HUES64 (cell line): Measurements from ENCODE around the gene ACSF3.
"Not testable (repeated sequence)": the region's sequence is repeated elsewhere in the genome, so short reads cannot be mapped to it uniquely, and the experiment has no call there.

ENCODE experiments used
- H3K27ac ChIP-seq: 2 replicates; pipeline ENCODE4 v1.7.0; 2013; ENCODE audit warnings: low read depth, low read length, inconsistent platforms
- H3K27me3 ChIP-seq: 2 replicates; pipeline ENCODE4 v1.6.1; 2013; ENCODE audit warnings: mild to moderate bottlenecking, low read length; ENCODE audit not compliant: insufficient read depth
- H3K36me3 ChIP-seq: 2 replicates; pipeline ENCODE4 v1.6.1; 2013; ENCODE audit warnings: mild to moderate bottlenecking, low read length; ENCODE audit not compliant: insufficient read depth
- H3K4me1 ChIP-seq: 2 replicates; pipeline ENCODE4 v1.6.1; 2013; ENCODE audit warnings: mild to moderate bottlenecking, low read length, moderate library complexity; ENCODE audit not compliant: insufficient read depth
- H3K4me3 ChIP-seq: 2 replicates; pipeline ENCODE4 v1.5.1; 2013; ENCODE audit warnings: mild to moderate bottlenecking, low read length, moderate library complexity
- H3K9ac ChIP-seq: 2 replicates; pipeline ENCODE4 v1.6.1; 2013; ENCODE audit warnings: mild to moderate bottlenecking, low read depth, low read length
- H3K9me3 ChIP-seq: 2 replicates; pipeline ENCODE4 v1.6.1; 2013; ENCODE audit warnings: low read depth, low read length; ENCODE audit not compliant: insufficient read depth
- WGBS: fragments of 150-250, 120-280 bp; methylation state at CpG from one replicate; pipeline ENCODE4 v1.1.7; 2013; ENCODE audit warnings: missing lambda C conversion rate; 5-methylcytosine and 5-hydroxymethylcytosine counted together

The ACSF3 gene

DNA sequence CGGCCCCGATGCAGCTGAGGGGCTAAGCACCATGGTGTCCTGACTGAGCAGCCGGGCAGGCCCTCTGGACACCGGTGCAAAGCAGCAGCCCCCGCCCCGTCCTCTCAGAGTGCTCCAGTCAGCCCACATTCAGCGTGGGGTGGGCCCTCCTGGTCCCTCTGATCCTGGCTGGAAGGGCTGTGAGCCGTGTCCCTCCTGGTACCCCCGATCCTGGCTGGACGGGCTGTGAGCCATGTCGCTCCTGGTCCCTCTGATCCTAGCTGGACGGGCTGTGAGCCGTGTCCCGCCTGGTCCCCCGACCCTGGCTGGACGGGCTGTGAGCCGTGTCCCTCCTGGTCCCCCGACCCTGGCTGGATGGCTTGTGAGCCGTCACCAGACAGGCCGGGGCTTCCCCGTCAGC, 26.9 kb upstream of the ACSF3 start:
- H3K27me3 ChIP-seq = no peaks in the 10 kb centered on the region
- no peaks in the 10 kb centered on the region for H3K36me3 ChIP-seq
- no peaks in the 10 kb centered on the region for H3K9me3 ChIP-seq
- WGBS = 91% methylated on average over 21 of the region's 21 CpGs
- no peaks in the 10 kb centered on the region for H3K4me1 ChIP-seq
- H3K9ac ChIP-seq = no peak overlapping the region
- no peak overlapping the region for H3K4me3 ChIP-seq
- H3K27ac ChIP-seq = no peak overlapping the region

DNA sequence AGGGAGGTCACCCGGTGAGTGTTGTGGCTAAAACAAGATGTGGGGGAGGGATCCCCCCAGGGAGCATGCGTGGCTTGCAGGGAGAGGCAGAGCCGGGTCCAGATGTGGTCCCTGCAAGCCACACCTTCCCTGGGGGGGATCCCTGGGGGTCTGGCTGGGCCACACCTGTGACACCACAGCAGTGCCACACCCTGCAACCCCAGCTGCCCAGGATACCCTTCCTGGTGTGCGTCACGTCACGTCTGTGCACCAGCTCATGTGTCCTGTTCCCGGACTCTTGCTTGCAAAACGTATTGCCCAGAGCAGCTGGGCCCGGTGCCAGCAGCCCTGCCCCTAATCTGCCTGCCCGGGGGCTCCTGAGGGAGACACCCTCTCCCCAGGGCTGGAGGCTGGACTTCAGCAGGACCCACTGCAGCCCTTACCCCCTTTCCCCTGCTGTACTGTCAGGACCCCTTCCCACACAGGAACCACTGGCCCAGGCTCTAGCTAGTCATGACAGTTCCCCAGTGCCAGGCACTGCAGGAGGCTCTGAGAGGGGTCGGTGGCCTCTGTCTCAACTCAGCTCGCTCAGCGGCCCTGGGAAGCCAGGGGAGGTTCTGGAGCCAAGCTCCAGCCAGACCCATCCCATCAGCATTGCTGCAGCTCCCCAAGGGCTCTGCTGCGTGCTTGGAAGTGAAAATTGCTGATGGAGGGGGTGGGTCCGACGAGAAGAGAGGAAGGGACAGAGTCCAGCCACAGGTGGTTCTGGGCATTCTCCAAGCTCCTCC, 25.8 kb upstream of the ACSF3 start:
- Histone ChIP-seq H3K9me3 (no peaks in the 10 kb centered on the region), H3K4me3 (no peak overlapping the region), H3K9ac (no peak overlapping the region), H3K27ac (no peak overlapping the region), H3K36me3 (no peaks in the 10 kb centered on the region), H3K4me1 (no peaks in the 10 kb centered on the region), H3K27me3 (no peaks in the 10 kb centered on the region)
- 85% methylated on average over 16 of the region's 16 CpGs for WGBS

DNA sequence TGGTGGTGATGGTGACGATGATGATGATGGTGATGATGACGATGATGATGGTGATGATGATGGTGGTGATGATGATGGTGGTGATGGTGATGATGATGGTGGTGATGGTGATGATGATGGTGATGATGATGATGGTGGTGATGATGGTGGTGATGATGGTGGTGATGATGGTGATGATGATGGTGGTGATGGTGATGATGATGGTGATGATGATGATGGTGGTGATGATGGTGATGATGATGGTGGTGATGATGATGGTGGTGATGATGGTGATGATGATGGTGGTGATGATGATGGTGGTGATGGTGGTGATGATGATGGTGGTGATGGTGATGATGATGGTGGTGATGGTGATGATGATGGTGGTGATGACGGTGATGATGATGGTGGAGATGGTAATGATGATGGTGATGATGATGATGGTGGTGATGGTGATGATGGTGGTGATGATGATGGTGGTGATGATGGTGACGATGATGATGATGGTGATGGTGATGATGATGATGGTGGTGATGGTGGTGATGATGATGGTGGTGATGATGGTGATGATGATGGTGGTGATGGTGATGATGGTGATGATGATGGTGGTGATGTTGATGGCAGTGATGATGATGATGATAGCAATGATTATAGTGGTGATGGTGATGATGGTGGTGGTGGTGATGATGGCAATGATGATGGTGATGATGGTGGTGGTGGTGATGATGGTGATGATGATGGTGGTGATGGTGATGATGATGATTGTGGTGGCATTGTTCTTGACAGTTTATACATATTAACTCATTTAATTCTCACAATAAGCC, 24.6 kb upstream of the ACSF3 start:
- not testable (repeated sequence) for H3K27ac ChIP-seq, H3K4me1 ChIP-seq, H3K9ac ChIP-seq, H3K4me3 ChIP-seq, H3K27me3 ChIP-seq, H3K9me3 ChIP-seq, H3K36me3 ChIP-seq
- 93% methylated on average over 4 of the region's 4 CpGs for WGBS

DNA sequence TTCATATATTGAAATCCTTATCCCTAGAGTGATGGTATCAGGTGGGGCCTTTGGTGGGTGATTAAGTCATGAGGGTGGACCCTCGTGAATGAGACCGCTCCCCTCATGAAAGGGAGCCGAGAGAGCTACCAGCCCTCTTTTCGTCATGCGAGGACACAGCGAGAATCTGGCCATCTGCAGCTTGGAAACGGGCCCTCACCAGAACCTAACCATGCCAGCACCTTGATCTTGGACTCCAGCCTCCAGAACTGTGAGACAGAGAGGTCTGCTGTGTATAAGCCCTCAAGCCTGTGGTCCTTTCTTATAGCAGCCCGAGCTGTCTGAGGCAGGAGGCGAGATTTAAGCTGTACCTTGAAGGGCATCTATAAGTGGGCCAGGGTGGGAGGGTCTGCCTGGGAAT, 23.7 kb upstream of the ACSF3 start:
- Histone ChIP-seq H3K27ac (no peak overlapping the region), H3K27me3 (no peaks in the 10 kb centered on the region), H3K4me3 (no peak overlapping the region), H3K9me3 (peaks cover 12% of the 10 kb centered on the region), H3K36me3 (no peaks in the 10 kb centered on the region), H3K4me1 (no peaks in the 10 kb centered on the region), H3K9ac (no peak overlapping the region)
- 87% methylated on average over 9 of the region's 9 CpGs for WGBS

DNA sequence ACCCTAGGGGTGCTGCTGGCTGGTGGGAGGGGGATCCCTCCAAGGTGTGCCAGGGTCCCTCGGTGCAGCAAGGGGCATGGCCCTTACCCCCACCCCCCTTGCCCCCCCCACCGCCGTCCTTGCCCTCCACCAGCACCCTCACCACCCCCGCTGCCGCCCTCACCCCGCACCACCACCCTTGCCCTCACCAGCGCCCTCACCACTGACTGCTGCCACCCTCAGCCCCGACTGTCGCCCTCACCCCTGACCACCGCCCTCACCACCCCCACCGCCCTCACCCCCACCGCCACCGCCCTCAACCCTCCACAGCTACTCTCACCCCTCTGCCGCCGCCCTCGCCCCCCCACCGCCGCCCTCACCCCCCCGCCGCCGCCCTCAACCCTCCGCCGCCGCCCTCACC, 23.1 kb upstream of the ACSF3 start:
- no peak overlapping the region for H3K4me3 ChIP-seq
- 96% methylated on average over 13 of the region's 24 CpGs for WGBS
- no peaks in the 10 kb centered on the region for H3K27me3 ChIP-seq
- peaks cover 18% of the 10 kb centered on the region for H3K9me3 ChIP-seq
- no peaks in the 10 kb centered on the region for H3K4me1 ChIP-seq
- H3K27ac ChIP-seq = no peak overlapping the region
- no peak overlapping the region for H3K9ac ChIP-seq
- no peaks in the 10 kb centered on the region for H3K36me3 ChIP-seq

DNA sequence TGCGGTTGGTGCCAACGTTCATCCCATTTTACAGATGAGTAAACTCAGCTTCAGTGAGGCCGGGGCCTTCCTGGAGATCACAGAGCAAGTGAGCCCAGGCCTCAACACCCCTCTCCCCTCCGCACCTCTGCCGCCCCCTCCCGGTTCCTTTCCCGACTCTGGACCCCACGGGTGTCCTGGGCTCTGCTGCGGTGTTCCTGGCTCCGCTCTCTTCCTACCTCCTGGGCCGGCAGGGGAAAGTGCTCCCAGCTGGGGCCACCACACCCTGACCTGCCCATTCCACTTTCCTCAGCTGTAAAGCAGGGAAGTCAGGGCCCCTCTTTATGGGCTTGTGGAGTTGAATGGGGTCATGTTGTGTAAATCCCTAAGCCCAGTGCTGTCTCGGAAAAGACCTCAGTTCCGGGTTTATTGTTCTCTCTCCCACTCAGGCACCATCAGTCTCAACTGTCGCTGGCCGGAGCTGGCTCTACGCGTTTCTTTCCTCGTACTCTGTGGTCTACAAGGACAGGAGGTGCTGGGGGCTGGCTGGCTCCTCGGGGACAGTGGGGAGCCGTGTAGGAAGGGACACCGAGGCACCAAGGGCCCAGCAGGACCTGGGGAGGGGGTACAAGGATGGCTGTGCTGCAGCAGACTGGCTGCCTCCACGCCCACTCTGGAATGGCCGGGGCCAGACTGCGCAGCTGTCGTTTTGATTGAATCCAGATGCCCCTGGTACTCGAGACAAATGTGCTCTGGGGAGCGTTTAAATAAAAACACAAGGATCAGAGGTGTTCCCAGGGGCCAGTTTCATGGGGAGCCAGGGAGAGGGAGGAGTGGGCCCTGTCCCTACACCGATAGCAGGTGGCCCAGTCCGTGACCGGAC, 21.7 kb upstream of the ACSF3 start:
- Histone ChIP-seq H3K9me3 (peaks cover 28% of the 10 kb centered on the region), H3K4me3 (no peak overlapping the region), H3K36me3 (no peaks in the 10 kb centered on the region), H3K9ac (no peak overlapping the region), H3K27ac (no peak overlapping the region), H3K4me1 (no peaks in the 10 kb centered on the region), H3K27me3 (no peaks in the 10 kb centered on the region)
- WGBS = 88% methylated on average over 30 of the region's 30 CpGs

DNA sequence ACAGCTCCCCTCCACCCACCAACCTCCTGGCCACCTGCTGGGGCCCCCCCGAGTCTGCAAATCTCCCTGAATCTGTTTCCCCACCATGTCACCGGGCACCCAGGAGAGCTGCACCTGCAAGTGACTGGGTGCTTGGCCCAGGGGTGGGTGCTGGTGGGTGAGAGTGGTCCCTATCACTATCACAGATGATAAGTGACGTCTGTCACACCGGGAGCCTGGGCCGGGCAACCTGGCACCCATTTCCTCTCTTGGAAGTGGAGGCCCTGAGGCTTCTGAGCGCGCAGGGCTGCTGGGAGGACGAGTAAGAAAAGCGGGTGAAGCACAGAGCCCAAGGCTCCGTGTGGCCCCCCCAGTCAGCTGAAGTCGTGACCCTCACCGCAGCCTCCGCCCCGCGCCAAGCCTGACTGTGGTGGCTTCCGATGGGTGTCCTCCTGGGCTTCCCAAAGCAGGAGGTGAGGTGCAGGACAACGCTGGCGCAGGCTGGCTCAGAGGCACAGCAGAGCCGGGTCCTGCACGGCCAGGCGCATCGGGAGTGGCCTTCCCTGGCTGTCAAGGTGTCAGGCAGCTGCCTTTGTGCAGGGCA, 21.0 kb upstream of the ACSF3 start:
- no peaks in the 10 kb centered on the region for H3K27me3 ChIP-seq
- WGBS = 92% methylated on average over 22 of the region's 22 CpGs
- no peaks in the 10 kb centered on the region for H3K36me3 ChIP-seq
- H3K4me1 ChIP-seq = no peaks in the 10 kb centered on the region
- H3K27ac ChIP-seq = no peak overlapping the region
- H3K4me3 ChIP-seq = no peak overlapping the region
- H3K9ac ChIP-seq = no peak overlapping the region
- H3K9me3 ChIP-seq = peaks cover 28% of the 10 kb centered on the region

DNA sequence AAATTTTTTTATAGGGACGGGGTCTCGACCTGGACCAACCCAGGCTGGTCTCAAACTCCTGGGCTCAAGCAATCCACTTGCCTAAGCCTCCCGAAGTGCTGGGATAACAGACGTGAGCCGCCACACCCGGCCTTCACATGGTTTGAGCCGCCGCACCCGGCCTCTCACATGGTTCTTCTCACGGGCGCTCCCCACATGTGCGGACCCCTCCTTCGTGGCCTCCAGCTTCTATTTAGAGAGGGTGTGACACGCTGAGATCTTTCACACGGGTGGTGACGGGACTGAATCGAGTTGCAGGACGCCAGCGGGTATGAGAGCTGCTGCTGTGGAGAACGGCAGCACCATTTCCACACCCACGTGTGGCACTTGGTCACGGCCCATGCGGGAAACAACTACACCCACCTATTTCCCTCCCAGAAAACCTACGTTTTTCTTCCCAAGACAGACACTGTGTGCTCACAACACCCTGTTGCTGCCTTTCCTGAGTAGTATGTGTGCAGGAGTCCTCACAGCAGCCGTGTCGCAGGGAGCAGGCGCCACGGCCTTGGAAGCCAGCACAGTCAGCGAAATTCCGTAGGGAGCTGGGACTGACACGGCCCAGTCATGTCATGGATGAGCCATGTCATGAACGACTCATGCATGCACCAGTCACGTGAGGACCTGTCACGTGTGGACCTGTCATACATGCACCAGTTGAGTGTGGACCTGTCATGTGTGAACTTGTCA, 20.1 kb upstream of the ACSF3 start:
- no peaks in the 10 kb centered on the region for H3K4me1 ChIP-seq
- no peaks in the 10 kb centered on the region for H3K36me3 ChIP-seq
- no peak overlapping the region for H3K4me3 ChIP-seq
- H3K27me3 ChIP-seq = no peaks in the 10 kb centered on the region
- H3K27ac ChIP-seq = no peak overlapping the region
- WGBS = 94% methylated on average over 34 of the region's 34 CpGs
- peaks cover 28% of the 10 kb centered on the region for H3K9me3 ChIP-seq
- no peak overlapping the region for H3K9ac ChIP-seq

DNA sequence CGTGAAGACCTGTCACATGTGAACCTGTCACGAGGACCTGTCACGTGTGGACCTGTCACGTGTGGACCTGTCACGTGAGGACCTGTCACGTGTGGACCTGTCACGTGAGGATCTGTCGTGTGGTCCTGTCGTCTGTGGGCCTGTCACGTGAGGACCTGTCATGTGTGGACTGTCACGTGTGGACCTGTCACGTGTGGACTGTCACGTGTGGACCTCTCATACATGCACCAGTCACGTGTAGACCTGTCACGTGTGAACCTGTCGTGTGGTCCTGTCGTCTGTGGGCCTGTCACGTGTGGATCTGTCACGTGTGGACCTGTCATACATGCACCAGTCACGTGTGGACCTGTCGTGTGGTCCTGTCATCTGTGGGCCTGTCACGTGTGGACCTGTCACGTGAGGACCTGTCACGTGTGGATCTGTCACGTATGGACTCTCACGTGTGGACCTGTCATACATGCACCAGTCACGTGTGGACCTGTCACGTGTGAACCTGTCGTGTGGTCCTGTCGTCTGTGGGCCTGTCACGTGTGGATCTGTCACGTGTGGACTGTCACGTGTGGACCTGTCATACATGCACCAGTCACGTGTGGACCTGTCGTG, 19.5 kb upstream of the ACSF3 start:
- WGBS = 93% methylated on average over 35 of the region's 35 CpGs
- H3K9me3 ChIP-seq = peaks cover 28% of the 10 kb centered on the region
- not testable (repeated sequence) for H3K27ac ChIP-seq, H3K4me3 ChIP-seq, H3K9ac ChIP-seq, H3K36me3 ChIP-seq, H3K4me1 ChIP-seq, H3K27me3 ChIP-seq
